ENCODE results near the gene ZNF512B.

DNA sequence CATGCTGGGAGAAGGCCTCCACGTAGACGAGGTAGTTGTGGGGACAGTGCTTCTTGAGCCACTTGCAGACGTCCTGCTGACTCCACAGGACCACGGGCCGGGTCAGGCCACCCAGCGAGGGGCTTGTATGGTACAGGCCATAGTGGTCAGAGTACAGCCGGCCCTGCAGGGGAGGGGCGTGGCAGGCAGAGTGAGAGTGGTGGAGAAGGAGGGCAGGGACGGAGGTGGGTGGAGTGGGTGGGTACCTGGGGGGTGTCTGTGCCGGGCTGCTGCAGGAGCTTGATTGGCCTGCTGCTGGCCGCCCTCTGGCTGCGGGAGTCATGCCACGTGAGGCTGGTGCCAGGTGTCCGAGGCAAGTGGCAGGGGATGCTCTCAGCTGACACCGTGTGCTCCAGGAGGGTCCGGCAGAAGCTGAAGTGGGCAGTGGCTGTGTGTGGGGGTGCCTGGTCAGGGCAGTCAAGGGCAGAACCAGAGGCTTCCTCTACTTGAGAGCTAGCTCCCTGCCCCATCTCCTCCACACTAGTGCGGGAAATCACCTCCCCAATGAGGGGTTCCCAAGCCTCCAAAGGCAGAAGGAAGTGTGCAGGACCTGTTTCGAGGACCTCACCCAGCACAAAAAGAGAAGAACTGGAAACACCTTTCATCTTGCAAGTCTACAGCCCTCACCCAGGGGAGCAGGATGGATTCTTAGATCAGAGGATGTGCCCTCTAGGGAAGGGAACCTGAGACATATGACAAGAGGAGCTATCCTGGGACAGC lies 7.4 kb upstream of the ZNF512B start:
- TF ChIP-seq, protein P1, sequence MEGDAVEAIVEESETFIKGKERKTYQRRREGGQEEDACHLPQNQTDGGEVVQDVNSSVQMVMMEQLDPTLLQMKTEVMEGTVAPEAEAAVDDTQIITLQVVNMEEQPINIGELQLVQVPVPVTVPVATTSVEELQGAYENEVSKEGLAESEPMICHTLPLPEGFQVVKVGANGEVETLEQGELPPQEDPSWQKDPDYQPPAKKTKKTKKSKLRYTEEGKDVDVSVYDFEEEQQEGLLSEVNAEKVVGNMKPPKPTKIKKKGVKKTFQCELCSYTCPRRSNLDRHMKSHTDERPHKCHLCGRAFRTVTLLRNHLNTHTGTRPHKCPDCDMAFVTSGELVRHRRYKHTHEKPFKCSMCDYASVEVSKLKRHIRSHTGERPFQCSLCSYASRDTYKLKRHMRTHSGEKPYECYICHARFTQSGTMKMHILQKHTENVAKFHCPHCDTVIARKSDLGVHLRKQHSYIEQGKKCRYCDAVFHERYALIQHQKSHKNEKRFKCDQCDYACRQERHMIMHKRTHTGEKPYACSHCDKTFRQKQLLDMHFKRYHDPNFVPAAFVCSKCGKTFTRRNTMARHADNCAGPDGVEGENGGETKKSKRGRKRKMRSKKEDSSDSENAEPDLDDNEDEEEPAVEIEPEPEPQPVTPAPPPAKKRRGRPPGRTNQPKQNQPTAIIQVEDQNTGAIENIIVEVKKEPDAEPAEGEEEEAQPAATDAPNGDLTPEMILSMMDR (IDR thresholded peaks at IDR 0.05; ENCODE audit: low read length) = no peak
- TF ChIP-seq EZH2phosphoT487 (IDR thresholded peaks at IDR 0.05; ENCODE audit: low read length) (no peak), EZH2 (optimal IDR thresholded peaks at IDR 0.05; ENCODE audit: low read depth, low read length) (no peak)

Data from MM.1S (cell line).